Heart right ventricle (tissue), 16 donors: ENCODE data around the gene BCKDHB. TPM values are rescaled to one million over a fixed set of nuclear protein-coding genes. Genes with fewer than 3 reads are reported as not detected.

Experiments used
- ATAC-seq, 8 donors: fragments of 200-7000 bp; cut with Tn5 transposase; one replicate each; pipeline ENCODE4 v1.9.1; 2020; ENCODE audit warnings: mild to moderate bottlenecking in 8 of 8, moderate library complexity in 8 of 8, moderate number of reproducible peaks in 1 of 8
- DNase-seq, 2 donors: peaks; one replicate each; pipeline ENCODE4 v3.0.0-alpha.2; 2020
- H3K27ac ChIP-seq, 10 donors: fragments of 200-600 bp; sonication (generic) in 2 of 10; one replicate each; pipeline versions ENCODE4 v1.5.0 to v1.8.0; 2020 to 2022; ENCODE audit warnings: mild to moderate bottlenecking in 3 of 10
- H3K27me3 ChIP-seq, 7 donors: fragments of 200-600 bp; one replicate each; pipeline ENCODE4 v1.8.0; 2021 to 2022; ENCODE audit warnings: mild to moderate bottlenecking in 2 of 7
- H3K36me3 ChIP-seq, 9 donors: fragments of 200-600 bp; sonication (generic) in 1 of 9; one replicate each; pipeline versions ENCODE4 v1.5.0 to v1.8.0; 2020 to 2022; ENCODE audit warnings: mild to moderate bottlenecking in 2 of 9
- H3K4me1 ChIP-seq, 9 donors: fragments of 200-600 bp; sonication (generic) in 1 of 9; one replicate each; pipeline versions ENCODE4 v1.5.0 to v1.8.0; 2020 to 2022; ENCODE audit warnings: mild to moderate bottlenecking in 4 of 9
- H3K4me3 ChIP-seq, 10 donors: fragments of 200-600 bp; sonication (generic) in 2 of 10; one replicate each; pipeline versions ENCODE4 v1.5.0 to v1.8.0; 2020 to 2022; ENCODE audit warnings: mild to moderate bottlenecking in 7 of 10, moderate library complexity in 2 of 10
- H3K9me3 ChIP-seq, 11 donors: fragments of 200-600 bp in 10 of 11; sonication (generic) in 2 of 11; one replicate each; pipeline versions ENCODE4 v1.5.0 to v1.8.0; 2013 to 2022; ENCODE audit warnings: mild to moderate bottlenecking in 2 of 11, control low read depth in 1 of 11, moderate library complexity in 1 of 11
- WGBS, 2 donors: extraction: QIAGEN DNeasy Blood & Tissue Kit; methylation state at CpG; one replicate each; pipeline ENCODE4 v1.1.7; 2013; ENCODE audit warnings: inconsistent platforms in 1 of 2; 5-methylcytosine and 5-hydroxymethylcytosine counted together
- intact Hi-C, 10 donors: fragments of 100-400 bp; cut with DNase I; formaldehyde crosslinking; loops; one replicate each; pipeline versions ENCODE4 v1.11.1 to v1.14.2; 2022
- polyA plus RNA-seq, 2 donors: library from polyadenylated mRNA; stranded (reverse); fragments of 200-250 nt; gene quantifications; one replicate each; pipeline ENCODE4 v1.2.3, GENCODE V29; 2013
- total RNA-seq, 10 donors: library from RNA; stranded (reverse); fragmentation: NEBNext Ultra II Directional in 3 of 10; extraction: Animal tissue kit (Norgen Biotek cat#: 25700) in 3 of 10; gene quantifications; one replicate each; pipeline versions ENCODE4 v1.2.1 to v1.2.4, GENCODE V29; 2021 to 2023
- TF ChIP-seq, protein P1 (sequence below), 9 donors: fragments of 200-600 bp; sonication (generic) in 2 of 9; IDR thresholded peaks; one replicate each; pipeline versions ENCODE4 v1.5.0 to v1.8.0; 2021 to 2022; ENCODE audit warnings: antibody characterized with exemption in 9 of 9, mild to moderate bottlenecking in 5 of 9, moderate library complexity in 1 of 9
- donor health status: Arrhythmogenic right ventricular cardiomyopathy.
- donor health status: ischemic (EF 13 %, LVEDD 7.1; RV severe dilation, severe dysfunction).
- donor health status: healthy with polysubstance abuse.
- donor health status: DM: no; HTN: yes; CAD: no.
- donor health status: DM: no; HTN: no; CAD: no.
- donor health status: ischemic (EF 25% LVEDD 6.9; RV normal size, moderate dysfunction).
- donor health status: ischemic (EF 25% LVEDD 5.7; RV mildly dilated, moderate dysfunction).
- donor health status: healthy.
- donor health status: DM: yes; HTN: yes; CAD: no.
- donor health status: Ischemic cardiomyopathy.
- donor health status: ischemic (EF 35%, LVEDD 5.7; RV mildly dilated, moderate dysfunction).
- donor health status: nonischemic (EF 11% LVEDD 7.7; RV severe dilation, severe dysfunction).
- donor health status: DM: yes; HTN: yes; CAD: no.
- donor health status: PGD.
- donor health status: ischemic (EF 29% LVEDD 5.4; RV normal size, mild dysfunction).
- donor health status: nonischemic (EF 23%, LVEDD 6.1; RV moderate dilation, normal function).

The BCKDHB gene
- total and polyA plus RNA-seq, 12 donors = 7.1 to 46.4 (median 31.2) TPM

- WGBS, 2 donors = 97 to 98% methylated on average over 1 of the region's 1 CpG
- intact Hi-C loops = no loop called here
Observed at GRCh38 chr6:80277501-80277900, 171.0 kb downstream of the BCKDHB start.

GRCh38 chr6:80280262-80281010 is 174.0 kb downstream of the BCKDHB start:
- TF ChIP-seq, protein P1, sequence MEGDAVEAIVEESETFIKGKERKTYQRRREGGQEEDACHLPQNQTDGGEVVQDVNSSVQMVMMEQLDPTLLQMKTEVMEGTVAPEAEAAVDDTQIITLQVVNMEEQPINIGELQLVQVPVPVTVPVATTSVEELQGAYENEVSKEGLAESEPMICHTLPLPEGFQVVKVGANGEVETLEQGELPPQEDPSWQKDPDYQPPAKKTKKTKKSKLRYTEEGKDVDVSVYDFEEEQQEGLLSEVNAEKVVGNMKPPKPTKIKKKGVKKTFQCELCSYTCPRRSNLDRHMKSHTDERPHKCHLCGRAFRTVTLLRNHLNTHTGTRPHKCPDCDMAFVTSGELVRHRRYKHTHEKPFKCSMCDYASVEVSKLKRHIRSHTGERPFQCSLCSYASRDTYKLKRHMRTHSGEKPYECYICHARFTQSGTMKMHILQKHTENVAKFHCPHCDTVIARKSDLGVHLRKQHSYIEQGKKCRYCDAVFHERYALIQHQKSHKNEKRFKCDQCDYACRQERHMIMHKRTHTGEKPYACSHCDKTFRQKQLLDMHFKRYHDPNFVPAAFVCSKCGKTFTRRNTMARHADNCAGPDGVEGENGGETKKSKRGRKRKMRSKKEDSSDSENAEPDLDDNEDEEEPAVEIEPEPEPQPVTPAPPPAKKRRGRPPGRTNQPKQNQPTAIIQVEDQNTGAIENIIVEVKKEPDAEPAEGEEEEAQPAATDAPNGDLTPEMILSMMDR (IDR thresholded peaks at IDR 0.05) = no peak
- 81 to 84% methylated on average over 2 of the region's 2 CpGs for WGBS, 2 donors
- no peak overlapping the region for H3K27ac ChIP-seq
- H3K27me3 ChIP-seq = no peaks in the 10 kb centered on the region
- H3K36me3 ChIP-seq = no peaks in the 10 kb centered on the region
- H3K4me1 ChIP-seq = no peaks in the 10 kb centered on the region
- no peaks in the 10 kb centered on the region for H3K9me3 ChIP-seq
- DNase-seq (no peak), ATAC-seq (no peak)
- intact Hi-C loops = no loop called here
- no peak overlapping the region for H3K4me3 ChIP-seq

More at GRCh38 chr6:80277501-80277900, 171.0 kb downstream of the BCKDHB start:
- Histone ChIP-seq H3K4me3 (no peak overlapping the region), H3K27me3 (no peaks in the 10 kb centered on the region), H3K4me1 (no peaks in the 10 kb centered on the region), H3K36me3 (peaks cover 0 to 11% (median 0%) of the 10 kb centered on the region in 9 donors), H3K9me3 (no peaks in the 10 kb centered on the region), H3K27ac (no peak overlapping the region)
- TF ChIP-seq, protein P1 (IDR thresholded peaks at IDR 0.05) = no peak
- DNase-seq = no peak
- no peak for ATAC-seq

GRCh38 chr6:80282913-80283554 is 176.6 kb downstream of the BCKDHB start:
- Histone ChIP-seq H3K4me1 (no peaks in the 10 kb centered on the region), H3K36me3 (no peaks in the 10 kb centered on the region), H3K4me3 (no peak overlapping the region), H3K9me3 (no peaks in the 10 kb centered on the region), H3K27me3 (no peaks in the 10 kb centered on the region), H3K27ac (no peak overlapping the region)
- no peak for DNase-seq
- TF ChIP-seq, protein P1 (IDR thresholded peaks at IDR 0.05) = no peak
- intact Hi-C loops = no loop called here
- WGBS, 2 donors = 97% methylated on average over 2 of the region's 2 CpGs
- no peak for ATAC-seq

GRCh38 chr6:80287112-80287511 is 180.6 kb downstream of the BCKDHB start:
- Histone ChIP-seq H3K27me3 (no peaks in the 10 kb centered on the region), H3K4me3 (no peak overlapping the region), H3K9me3 (no peaks in the 10 kb centered on the region), H3K36me3 (no peaks in the 10 kb centered on the region), H3K27ac (no peak overlapping the region), H3K4me1 (no peaks in the 10 kb centered on the region)
- TF ChIP-seq, protein P1 (IDR thresholded peaks at IDR 0.05) = no peak
- intact Hi-C loops = no loop called here
- ATAC-seq (no peak), DNase-seq (no peak)
